LNCaP clone FGC (cell line): ENCODE measurements around the gene GUK1.

Source experiments
- DNase-seq: peaks from one replicate; pipeline ENCODE4 v3.0.0-alpha.2; 2011; ENCODE audit warnings: low read depth
- H3K4me3 ChIP-seq: 2 replicates; pipeline ENCODE4 v1.5.1; 2011; ENCODE audit warnings: mild to moderate bottlenecking, low read depth, low read length, control low read depth
- CTCF ChIP-seq: IDR thresholded peaks from 2 replicates; pipeline ENCODE4 v1.5.1; 2012; ENCODE audit warnings: mild to moderate bottlenecking; ENCODE audit not compliant: control insufficient read depth, insufficient read depth; ENCODE audit errors: extremely low read depth

The GUK1 gene

DNA sequence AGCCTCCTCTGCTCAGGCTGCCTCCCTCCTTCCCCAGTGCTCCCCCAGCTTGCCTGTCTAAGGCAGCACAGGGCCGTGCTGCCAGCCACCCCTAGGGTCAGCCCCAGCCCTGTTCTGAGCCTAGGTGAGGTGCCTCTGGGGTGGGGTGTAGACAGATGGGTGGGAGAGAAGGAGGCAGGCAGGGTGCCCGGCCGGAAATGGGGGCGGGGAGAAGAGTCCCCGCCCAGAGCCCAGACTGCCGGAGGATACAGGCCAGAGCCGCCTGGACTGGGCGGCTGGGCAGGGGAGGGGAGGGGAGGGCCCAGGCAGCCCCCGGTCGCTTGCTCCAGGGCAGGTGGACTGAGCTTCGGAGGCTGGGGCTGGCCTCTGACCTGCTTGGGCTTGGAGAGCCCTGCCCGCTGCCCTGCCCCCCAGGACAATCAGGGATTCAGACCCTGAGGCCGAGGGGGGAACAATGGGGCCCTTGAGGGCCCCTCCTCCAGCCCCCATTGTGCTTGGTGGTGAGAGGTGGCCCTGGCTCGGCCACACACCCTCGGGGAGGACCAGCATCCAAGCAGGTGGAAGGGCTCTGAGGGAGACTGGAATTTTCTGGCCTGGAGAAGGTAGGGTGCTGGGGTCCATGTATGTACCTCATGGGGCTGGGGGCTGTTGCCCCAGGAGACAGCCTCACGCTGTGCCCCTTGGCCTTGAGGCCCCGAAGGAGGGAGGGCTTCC lies 9.5 kb downstream of the GUK1 start, which contains the start of gene GJC2:
Gene GJC2, plus strand, starts transcription at position 525 of the 714 bp plus-strand sequence. CDS start 7,829 bp downstream, outside the sequence.
- H3K4me3 ChIP-seq = no peak within 1 kb of the TSS
- DNase-seq = no peak
- no peak for TF ChIP-seq CTCF

GRCh38 chr1:228150120-228150460 lies 10.0 kb downstream of the GUK1 start:
- H3K4me3 ChIP-seq = no peak overlapping the region
- TF ChIP-seq CTCF = no peak
- no peak for DNase-seq

GRCh38 chr1:228150461-228151179 lies 10.5 kb downstream of the GUK1 start:
- no peak for TF ChIP-seq CTCF
- no peak for DNase-seq
- no peak overlapping the region for H3K4me3 ChIP-seq

DNA sequence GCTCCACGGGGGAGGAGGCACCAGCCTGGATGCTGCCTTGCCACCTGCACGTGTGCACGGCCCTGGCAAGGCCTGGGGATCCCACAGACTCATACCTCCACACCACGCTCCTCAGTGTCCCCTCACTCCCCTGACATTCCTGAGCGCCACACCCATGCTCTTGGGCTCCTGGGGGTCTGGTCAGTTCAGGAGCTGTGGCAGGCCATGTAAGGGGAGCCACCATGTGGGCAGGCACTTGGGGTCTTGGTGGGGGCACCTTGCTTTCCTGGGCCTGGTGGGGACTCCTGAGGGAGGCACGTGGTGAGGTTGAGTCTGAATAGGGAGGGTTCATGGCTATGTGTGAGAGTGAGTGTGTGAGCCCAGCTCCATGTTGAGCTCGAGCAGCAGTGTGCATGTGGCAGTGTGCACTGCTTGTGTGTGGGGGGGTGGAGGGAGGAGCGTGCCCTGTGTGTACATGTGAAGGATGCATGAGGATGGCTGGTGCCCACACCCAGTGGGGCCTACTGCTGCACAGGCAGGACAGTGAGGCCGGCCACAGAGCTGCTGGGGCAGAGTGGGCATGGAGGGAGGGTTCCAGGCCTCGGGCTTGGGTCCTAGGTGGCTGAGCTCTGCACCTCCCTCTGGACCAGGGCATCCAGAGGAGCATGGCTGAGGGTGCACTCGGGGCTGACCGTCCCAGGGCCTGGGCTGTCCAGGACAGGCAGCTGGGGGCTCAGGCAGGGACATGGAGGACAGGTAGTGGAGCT lies 11.3 kb downstream of the GUK1 start:
- no peak overlapping the region for H3K4me3 ChIP-seq
- no peak for DNase-seq
- TF ChIP-seq CTCF = no peak

DNA sequence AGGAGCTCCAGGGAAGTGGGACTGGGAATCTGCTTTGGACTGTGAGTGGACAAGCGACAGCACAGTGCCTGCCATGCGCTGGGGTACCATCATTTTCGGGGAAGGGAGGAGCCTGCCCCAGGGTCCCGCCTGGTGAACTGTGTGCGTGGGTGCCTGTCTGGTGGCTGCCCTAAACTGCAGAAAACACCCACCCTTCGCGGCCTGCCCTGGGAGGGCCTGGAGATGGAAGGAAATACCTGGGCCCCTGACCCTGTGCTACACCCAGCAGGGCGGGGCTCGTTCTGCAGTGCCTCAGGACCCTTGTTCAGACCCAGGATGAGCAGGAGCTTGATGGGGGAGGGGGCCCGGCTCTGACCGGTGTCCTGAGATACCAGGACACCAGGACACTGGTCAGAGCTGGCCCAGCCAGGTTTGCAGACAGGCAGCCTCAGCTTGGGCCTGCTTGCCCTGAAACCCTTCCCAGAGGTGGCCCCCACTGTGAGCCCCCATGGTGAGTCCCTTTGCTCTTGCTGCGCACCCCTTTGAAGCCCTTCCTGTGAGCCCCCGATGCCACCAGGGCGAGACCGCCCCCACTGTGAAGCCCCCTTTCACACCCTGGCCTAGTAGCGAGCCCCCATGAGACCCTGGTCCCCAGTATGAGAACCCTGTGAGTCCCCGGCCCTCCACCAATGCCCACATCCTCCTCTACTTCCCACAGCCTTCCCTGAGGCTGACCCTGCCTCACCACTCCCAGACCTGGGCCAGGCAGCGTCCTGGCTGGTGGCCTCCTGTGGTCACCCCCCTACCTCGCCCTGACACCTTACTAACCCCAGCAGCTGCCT lies 12.2 kb downstream of the GUK1 start:
- DNase-seq = no peak
- no peak overlapping the region for H3K4me3 ChIP-seq
- no peak for TF ChIP-seq CTCF

DNA sequence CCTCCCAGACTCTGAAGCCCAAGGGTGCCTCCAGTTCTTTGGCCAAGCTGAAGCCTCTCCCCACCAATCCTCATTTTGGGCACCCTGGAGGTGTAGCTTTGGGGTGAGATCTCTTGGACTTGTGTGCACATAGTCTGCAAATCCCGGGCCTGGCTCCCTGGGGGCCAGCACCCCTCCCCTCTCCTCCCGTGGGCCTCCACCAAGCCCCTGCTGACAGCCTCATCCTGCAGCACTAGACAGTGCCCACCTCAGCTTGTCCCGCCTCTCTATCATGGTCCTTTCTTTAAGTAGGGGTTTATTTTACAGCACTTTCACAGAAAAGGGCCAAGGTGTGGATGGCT lies 12.8 kb downstream of the GUK1 start:
- no peak for TF ChIP-seq CTCF
- no peak for DNase-seq

More for the DNA sequence above, 12.8 kb downstream of the GUK1 start:
- no peak overlapping the region for H3K4me3 ChIP-seq
